ENCODE measurements around the gene CIROP.

CIROP gene

GRCh38 chr14:23127861-23128260, 23.1 kb upstream of the CIROP start:
- DNase-seq: no peak
- Histone ChIP-seq H3K27me3 (peaks cover 13% of the 10 kb centered on the region), H3K36me3 (no peaks in the 10 kb centered on the region), H3K4me3 (ENCODE audit: low read depth, low read length) (no peak overlapping the region), H3K4me1 (0 out of 2 replicates have a peak, but pooled peaks cover 4% of the 10 kb centered on the region), H3K9me3 (no peaks in the 10 kb centered on the region)
- no peak for TF ChIP-seq CTCF (IDR thresholded peaks at IDR 0.05; ENCODE audit: low read depth, low read length)

- H3K36me3 ChIP-seq: no peaks in the 10 kb centered on the region
- peaks cover 13% of the 10 kb centered on the region for H3K27me3 ChIP-seq
- H3K4me1 ChIP-seq: 0 out of 2 replicates have a peak, but pooled peaks cover 4% of the 10 kb centered on the region
- no peak for DNase-seq
- H3K9me3 ChIP-seq: no peaks in the 10 kb centered on the region
- H3K4me3 ChIP-seq (ENCODE audit: low read depth, low read length): no peak overlapping the region
- no peak for TF ChIP-seq CTCF (IDR thresholded peaks at IDR 0.05; ENCODE audit: low read depth, low read length)
These were observed 21.9 kb upstream of the CIROP start for GRCh38 chr14:23126548-23127278.

GRCh38 chr14:23125933-23126524, 21.2 kb upstream of the CIROP start:
- no peaks in the 10 kb centered on the region for H3K9me3 ChIP-seq
- no peak for DNase-seq
- H3K36me3 ChIP-seq: no peaks in the 10 kb centered on the region
- no peak overlapping the region for H3K4me3 ChIP-seq (ENCODE audit: low read depth, low read length)
- H3K27me3 ChIP-seq: peaks cover 13% of the 10 kb centered on the region
- TF ChIP-seq CTCF (IDR thresholded peaks at IDR 0.05; ENCODE audit: low read depth, low read length): no peak
- 0 out of 2 replicates have a peak, but pooled peaks cover 4% of the 10 kb centered on the region for H3K4me1 ChIP-seq

- peaks cover 6% of the 10 kb centered on the region; the same call in 1 of the 2 replicates for H3K27me3 ChIP-seq
- H3K9me3 ChIP-seq: no peaks in the 10 kb centered on the region
- no peak for DNase-seq
- H3K4me3 ChIP-seq (ENCODE audit: low read depth, low read length): no peak overlapping the region
- no peaks in the 10 kb centered on the region for H3K36me3 ChIP-seq
- H3K4me1 ChIP-seq: 0 out of 2 replicates have a peak, but pooled peaks cover 4% of the 10 kb centered on the region
- no peak for TF ChIP-seq CTCF (IDR thresholded peaks at IDR 0.05; ENCODE audit: low read depth, low read length)
These were observed 20.2 kb upstream of the CIROP start for GRCh38 chr14:23125011-23125410.

GRCh38 chr14:23124337-23124954, 19.7 kb upstream of the CIROP start:
- Histone ChIP-seq H3K36me3 (no peaks in the 10 kb centered on the region), H3K27me3 (0 out of 2 replicates have a peak, but pooled peaks cover 4% of the 10 kb centered on the region), H3K4me3 (ENCODE audit: low read depth, low read length) (no peak overlapping the region), H3K4me1 (0 out of 2 replicates have a peak, but pooled peaks cover 1% of the 10 kb centered on the region), H3K9me3 (no peaks in the 10 kb centered on the region)
- no peak for DNase-seq
- no peak for TF ChIP-seq CTCF (IDR thresholded peaks at IDR 0.05; ENCODE audit: low read depth, low read length)
